GM12891 (cell line): ENCODE measurements around the gene KIAA0319L.

Experiments used
- POLR2AphosphoS5 ChIP-seq: IDR thresholded peaks from 2 replicates; pipeline ENCODE4 v1.6.1; 2011; ENCODE audit warnings: low read depth, low read length, control low read depth
- TAF1 ChIP-seq: IDR thresholded peaks from 2 replicates; pipeline ENCODE4 v1.6.1; 2011; ENCODE audit warnings: low read depth, low read length, control low read depth

GRCh38 chr1:35499652-35500176, 57.5 kb downstream of the KIAA0319L start:
- TF ChIP-seq TAF1 (no peak), POLR2AphosphoS5 (no peak)
